ENCODE measurements around the gene GLB1L3. TPM values are rescaled to one million over a fixed set of nuclear protein-coding genes. Genes with fewer than 3 reads are reported as not detected.

GLB1L3 gene
- total and polyA plus RNA-seq, 2 donors (not counting 3 experiments of a cell fraction or from before 2014, with no cell fraction given), result not detected

DNA sequence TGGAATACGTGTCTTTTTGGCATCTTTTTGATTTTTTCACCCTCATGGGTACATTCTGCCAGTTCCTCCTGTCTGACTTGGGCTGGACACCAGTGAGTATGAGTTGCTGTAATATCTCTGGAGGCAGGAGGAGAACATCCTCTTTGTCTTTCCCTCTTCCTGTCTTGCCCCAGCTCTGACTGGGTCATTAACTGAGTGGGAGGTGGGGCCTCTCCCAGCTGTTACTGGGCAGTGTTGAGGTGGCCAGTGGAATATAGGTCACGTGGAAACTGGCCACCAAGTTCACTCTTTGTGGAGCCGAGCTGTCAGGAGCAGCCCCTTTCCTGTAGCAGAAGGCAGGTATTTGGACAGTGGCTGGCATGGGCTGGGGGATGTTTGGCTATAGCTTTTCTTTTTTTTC, 57.8 kb downstream of the GLB1L3 start:
- Histone ChIP-seq H3K9me3 (replicated peaks; ENCODE audit: control insufficient read depth, insufficient read depth, low read length) (no peaks in the 10 kb centered on the region), H3K4me2 (ENCODE audit: insufficient read depth, low read length) (no peak overlapping the region), H3K79me2 (ENCODE audit: control insufficient read depth, insufficient read depth, low read length) (no peaks in the 10 kb centered on the region), H3K36me3 (ENCODE audit: control insufficient read depth in 2 of 2, extremely low read depth in 1 of 2, insufficient read depth in 2 of 2, low read length in 2 of 2) (no peaks in the 10 kb centered on the region), H3K27me3 (ENCODE audit: control insufficient read depth in 2 of 2, insufficient read depth in 2 of 2, low read length in 2 of 2) (peaks cover 16 to 17% of the 10 kb centered on the region in 2 experiments), H3K4me3 (replicated peaks in 1 of 3; ENCODE audit: insufficient read depth in 1 of 3, low read depth in 1 of 3, low read length in 3 of 3) (no peak overlapping the region), H3K27ac (ENCODE audit: insufficient read depth, low read depth, low read length) (no peak overlapping the region), H2AFZ (ENCODE audit: low read depth, low read length) (no peak overlapping the region), H4K20me1 (replicated peaks; ENCODE audit: control insufficient read depth, extremely low read depth, insufficient read depth, low read length) (no peaks in the 10 kb centered on the region), H3K9ac (replicated peaks; ENCODE audit: extremely low read depth, insufficient read depth, low read length) (no peak overlapping the region), H3K9me1 (replicated peaks; ENCODE audit: control insufficient read depth, extremely low read depth, insufficient read depth, low read length) (no peaks in the 10 kb centered on the region), H3K4me1 (ENCODE audit: control insufficient read depth, extremely low read depth, insufficient read depth, low read length) (peaks cover 4% of the 10 kb centered on the region)
- no TSS peak for BruUV-seq (replicated peaks)
- no peak for TF ChIP-seq MYC (IDR thresholded peaks at IDR 0.05; ENCODE audit: low read depth, low read length)
- TF ChIP-seq, protein P1, sequence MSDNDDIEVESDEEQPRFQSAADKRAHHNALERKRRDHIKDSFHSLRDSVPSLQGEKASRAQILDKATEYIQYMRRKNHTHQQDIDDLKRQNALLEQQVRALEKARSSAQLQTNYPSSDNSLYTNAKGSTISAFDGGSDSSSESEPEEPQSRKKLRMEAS (IDR thresholded peaks at IDR 0.05; ENCODE audit: insufficient read depth, insufficient read length), result no peak
- no peak for TF ChIP-seq POLR2A (IDR thresholded peaks at IDR 0.05; ENCODE audit: low read depth, low read length)
- TF ChIP-seq EZH2 (IDR thresholded peaks at IDR 0.05; ENCODE audit: borderline replicate concordance, low read depth, low read length, severe bottlenecking), result no peak
- TF ChIP-seq JUN (IDR thresholded peaks at IDR 0.05; ENCODE audit: borderline replicate concordance, insufficient read depth, insufficient read length, low read depth), result no peak
- TF ChIP-seq, protein P2, sequence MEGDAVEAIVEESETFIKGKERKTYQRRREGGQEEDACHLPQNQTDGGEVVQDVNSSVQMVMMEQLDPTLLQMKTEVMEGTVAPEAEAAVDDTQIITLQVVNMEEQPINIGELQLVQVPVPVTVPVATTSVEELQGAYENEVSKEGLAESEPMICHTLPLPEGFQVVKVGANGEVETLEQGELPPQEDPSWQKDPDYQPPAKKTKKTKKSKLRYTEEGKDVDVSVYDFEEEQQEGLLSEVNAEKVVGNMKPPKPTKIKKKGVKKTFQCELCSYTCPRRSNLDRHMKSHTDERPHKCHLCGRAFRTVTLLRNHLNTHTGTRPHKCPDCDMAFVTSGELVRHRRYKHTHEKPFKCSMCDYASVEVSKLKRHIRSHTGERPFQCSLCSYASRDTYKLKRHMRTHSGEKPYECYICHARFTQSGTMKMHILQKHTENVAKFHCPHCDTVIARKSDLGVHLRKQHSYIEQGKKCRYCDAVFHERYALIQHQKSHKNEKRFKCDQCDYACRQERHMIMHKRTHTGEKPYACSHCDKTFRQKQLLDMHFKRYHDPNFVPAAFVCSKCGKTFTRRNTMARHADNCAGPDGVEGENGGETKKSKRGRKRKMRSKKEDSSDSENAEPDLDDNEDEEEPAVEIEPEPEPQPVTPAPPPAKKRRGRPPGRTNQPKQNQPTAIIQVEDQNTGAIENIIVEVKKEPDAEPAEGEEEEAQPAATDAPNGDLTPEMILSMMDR (IDR thresholded peaks at IDR 0.05; ENCODE audit: extremely low read depth in 1 of 2, insufficient read depth in 1 of 2, low read depth in 1 of 2, low read length in 2 of 2), result no peak
- TF ChIP-seq GATA2 (IDR thresholded peaks at IDR 0.05; ENCODE audit: insufficient read depth, insufficient read length, low read depth, low read length), result no peak
- TF ChIP-seq POLR2AphosphoS5 (IDR thresholded peaks at IDR 0.05; ENCODE audit: insufficient read depth, low read depth, low read length), result no peak
- TF ChIP-seq FOS (IDR thresholded peaks at IDR 0.05; ENCODE audit: borderline replicate concordance, insufficient read depth, low read length), result no peak
- dilution Hi-C loops (cut with MboI; ENCODE audit: extremely low pct_ligation_motif_present, low sequenced_read_pairs) (no loop called here), intact Hi-C loops (cut with micrococcal nuclease) (loop anchor here (5.0 to 10.0 kb wide), 2 partner anchors 82 to 299 kb away; partner anchors contain the start of genes ACAD8 and THYN1)
- no peak for DNase-seq (ENCODE audit: low read depth, low spot score)
- ChIA-PET POLR2A (no interaction called here), CTCF (no interaction called here)
- no peak for FAIRE-seq
